VCaP (cell line): ENCODE results near the gene TP53AIP1.
A peak's percentile ranks its signal among the peaks of the same experiment; 100 is the strongest.
"Not testable (repeated sequence)": the region's sequence is repeated elsewhere in the genome, so short reads cannot be mapped to it uniquely, and the experiment has no call there.

Experiments
- H3K27ac ChIP-seq: fragments of 450-650 bp; 2 replicates; pipeline ENCODE4 v1.5.1; 2017
- CTCF ChIP-seq: fragments of 450-650 bp; conservative IDR thresholded peaks from 2 replicates; pipeline ENCODE4 v1.5.1; 2017; ENCODE audit warnings: mild to moderate bottlenecking, moderate library complexity

TP53AIP1 gene

DNA sequence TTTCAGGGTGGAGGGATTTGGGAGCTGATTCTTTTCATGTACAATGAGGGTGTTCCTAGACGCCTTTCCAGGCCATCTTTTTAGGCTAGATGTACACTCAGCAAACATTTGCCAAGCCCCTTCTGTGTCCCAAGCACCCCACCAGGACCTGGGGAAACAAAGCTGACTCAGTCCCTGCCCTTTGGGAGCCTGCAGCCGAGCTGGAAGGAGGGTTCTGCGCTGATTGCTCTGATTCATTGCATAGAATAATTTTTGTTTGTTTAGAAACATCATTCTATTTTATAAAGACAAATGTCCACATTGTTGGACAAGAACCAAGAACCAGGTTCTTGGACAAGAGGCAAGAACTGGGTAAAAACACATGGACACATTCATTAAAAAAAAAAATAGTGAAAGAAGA, 16.7 kb downstream of the TP53AIP1 start:
- peak overlapping the region; percentile 16; the same call in 1 of the 2 replicates for H3K27ac ChIP-seq
- no peak for TF ChIP-seq CTCF

- no peak for TF ChIP-seq CTCF
Measured at GRCh38 chr11:128925250-128925600, 17.4 kb downstream of the TP53AIP1 start.

GRCh38 chr11:128924510-128925249, 18.0 kb downstream of the TP53AIP1 start:
- TF ChIP-seq CTCF, result no peak
- H3K27ac ChIP-seq, result no peak overlapping the region

More at GRCh38 chr11:128925250-128925600, 17.4 kb downstream of the TP53AIP1 start:
- H3K27ac ChIP-seq, result peak overlapping the region; percentile 16; the same call in 1 of the 2 replicates

DNA sequence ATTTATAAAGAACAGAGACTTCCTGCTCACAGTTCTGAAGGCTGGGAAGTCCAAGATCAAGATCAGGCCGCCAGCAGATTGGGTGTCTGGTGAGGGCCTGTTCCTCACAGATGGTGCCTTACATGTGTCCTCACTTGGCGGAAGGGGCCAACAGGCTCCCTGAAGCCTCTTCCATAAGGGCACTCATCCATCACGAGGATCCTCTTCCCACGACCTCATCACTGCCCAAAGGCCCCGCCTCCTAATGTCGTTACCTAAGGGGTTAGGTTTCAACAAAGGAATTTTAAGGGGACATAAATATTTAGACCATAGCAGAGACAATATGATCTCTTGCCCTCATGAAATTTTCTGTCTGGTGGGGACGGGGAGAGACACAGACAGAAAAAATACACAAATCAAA, 18.6 kb downstream of the TP53AIP1 start:
- H3K27ac ChIP-seq, result no peak overlapping the region
- TF ChIP-seq CTCF, result no peak

GRCh38 chr11:128921793-128922192, 20.9 kb downstream of the TP53AIP1 start:
- H3K27ac ChIP-seq, result no peak overlapping the region
- no peak for TF ChIP-seq CTCF

DNA sequence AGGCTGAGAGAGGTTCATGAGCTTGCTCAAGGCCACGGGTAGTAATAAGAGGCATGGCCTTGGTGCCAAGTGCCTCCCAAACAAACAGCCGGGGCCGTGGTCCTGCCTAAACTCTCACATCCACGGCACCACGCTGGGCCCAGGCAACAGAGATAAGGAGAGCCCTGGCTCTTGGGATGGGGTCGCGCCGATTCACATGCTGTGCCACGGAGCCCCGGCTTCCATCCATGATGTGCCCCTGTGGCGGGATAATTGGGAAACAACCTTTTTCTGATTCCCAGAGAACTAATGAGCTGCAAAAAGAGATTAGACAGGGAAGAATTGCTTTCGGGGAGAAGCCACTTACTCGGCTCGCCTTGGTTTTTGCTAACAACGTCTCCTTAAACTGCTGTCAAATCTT, 22.0 kb downstream of the TP53AIP1 start:
- TF ChIP-seq CTCF, result no peak
- H3K27ac ChIP-seq, result no peak overlapping the region

DNA sequence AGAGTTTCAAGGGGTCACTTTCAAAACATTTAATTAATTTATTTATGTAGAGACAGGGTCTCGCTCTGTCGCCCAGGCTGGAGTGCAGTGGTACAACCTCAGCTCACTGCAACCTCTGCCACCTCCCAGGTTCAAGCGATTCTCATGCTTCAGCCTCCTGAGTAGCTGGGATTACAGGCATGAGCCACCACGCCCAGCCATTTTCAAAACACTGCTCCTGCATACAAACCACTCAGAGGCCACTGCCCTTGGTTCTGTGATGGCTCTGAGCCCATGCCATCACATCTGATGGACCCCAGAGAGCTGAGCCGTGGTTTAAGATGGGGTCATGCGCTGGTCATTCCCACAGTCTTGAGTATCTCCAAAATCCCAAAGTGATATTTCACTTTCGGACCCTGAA, 23.0 kb downstream of the TP53AIP1 start:
- not testable (repeated sequence) for H3K27ac ChIP-seq

GRCh38 chr11:128919216-128919615, 23.5 kb downstream of the TP53AIP1 start:
- no peak for TF ChIP-seq CTCF
- H3K27ac ChIP-seq, result no peak overlapping the region
